AG09319 (cell line): ENCODE measurements around the gene LIPI.
A peak's percentile ranks its signal among the peaks of the same experiment; 100 is the strongest.

ENCODE experiments used
- DNase-seq: peaks from one replicate; pipeline ENCODE4 v3.0.0-alpha.2; 2010; ENCODE audit warnings: low read depth; ENCODE audit errors: extremely low read depth
- CTCF ChIP-seq: IDR thresholded peaks from 2 replicates; pipeline ENCODE4 v1.5.1; 2011; ENCODE audit warnings: low read depth, mild to moderate bottlenecking, inconsistent platforms, low read length, moderate library complexity

The LIPI gene

GRCh38 chr21:14210738-14211137, at the start of gene LIPI:
LIPI (minus strand) TSS chr21:14210955; CDS start chr21:14210845, 110 bp downstream.
- DNase-seq: no peak
- TF ChIP-seq CTCF: no peak

- no peak for TF ChIP-seq CTCF
- no peak for DNase-seq
Observed at GRCh38 chr21:14260174-14260764, 49.5 kb upstream of the LIPI start.

GRCh38 chr21:14259747-14260146, 49.0 kb upstream of the LIPI start:
- peak; percentile 50 for TF ChIP-seq CTCF
- peak; percentile 8 for DNase-seq

- no peak for TF ChIP-seq CTCF
Observed at GRCh38 chr21:14251336-14251735, 40.6 kb upstream of the LIPI start.

GRCh38 chr21:14245711-14246110, 35.0 kb upstream of the LIPI start:
- no peak for TF ChIP-seq CTCF
- DNase-seq: no peak

More at GRCh38 chr21:14251336-14251735, 40.6 kb upstream of the LIPI start:
- no peak for DNase-seq

GRCh38 chr21:14244911-14245310, 34.2 kb upstream of the LIPI start:
- no peak for DNase-seq
- TF ChIP-seq CTCF: no peak

GRCh38 chr21:14243874-14244273, 33.1 kb upstream of the LIPI start:
- TF ChIP-seq CTCF: no peak
- no peak for DNase-seq
